ENCODE results near the gene DYNLT4. TPM values are rescaled to one million over a fixed set of nuclear protein-coding genes. Genes with fewer than 3 reads are reported as not detected.

The DYNLT4 gene, protein sequence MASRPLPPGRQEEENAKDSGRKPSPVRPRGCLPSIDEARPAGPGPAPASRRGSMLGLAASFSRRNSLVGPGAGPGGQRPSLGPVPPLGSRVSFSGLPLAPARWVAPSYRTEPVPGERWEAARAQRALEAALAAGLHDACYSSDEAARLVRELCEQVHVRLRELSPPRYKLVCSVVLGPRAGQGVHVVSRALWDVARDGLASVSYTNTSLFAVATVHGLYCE
- 0.25 and 0.32 TPM in 2 replicates for total RNA-seq

DNA sequence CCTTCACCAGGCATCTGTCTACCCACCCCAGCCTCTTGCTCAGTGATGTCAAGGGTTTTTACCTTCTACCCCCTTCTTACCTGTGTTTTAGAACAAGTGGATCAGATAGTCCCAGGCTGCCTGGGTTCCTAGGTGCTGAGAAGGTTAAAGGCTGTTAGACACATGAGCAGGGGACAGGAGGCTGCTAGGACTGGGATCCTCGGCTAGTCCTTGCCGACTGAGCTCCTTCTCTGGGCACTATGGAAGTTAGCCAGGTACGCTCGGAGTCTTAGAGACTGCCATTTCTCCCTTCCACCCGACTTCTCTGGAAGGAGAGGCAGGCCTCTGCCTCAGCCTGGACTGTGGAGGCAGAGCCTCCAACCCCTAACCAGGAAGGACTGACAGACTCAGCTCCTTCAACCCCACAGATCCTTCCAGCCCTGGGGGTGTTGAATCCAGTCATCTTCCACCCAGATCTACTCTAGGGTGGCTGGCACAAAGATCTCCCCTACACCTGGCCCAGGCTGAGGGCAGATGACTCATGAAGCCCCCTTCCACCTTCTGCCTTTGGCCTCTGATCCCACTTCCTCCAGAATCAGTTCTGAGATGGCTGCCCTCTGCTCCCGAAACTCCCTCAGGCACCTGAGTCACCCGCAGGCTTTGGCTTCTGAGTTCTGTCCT lies at the start of gene DYNLT4:
TSS of gene DYNLT4 (minus strand) at position 648 of the 660 bp plus-strand sequence. CDS start 683 bp downstream, outside the sequence.

DNA sequence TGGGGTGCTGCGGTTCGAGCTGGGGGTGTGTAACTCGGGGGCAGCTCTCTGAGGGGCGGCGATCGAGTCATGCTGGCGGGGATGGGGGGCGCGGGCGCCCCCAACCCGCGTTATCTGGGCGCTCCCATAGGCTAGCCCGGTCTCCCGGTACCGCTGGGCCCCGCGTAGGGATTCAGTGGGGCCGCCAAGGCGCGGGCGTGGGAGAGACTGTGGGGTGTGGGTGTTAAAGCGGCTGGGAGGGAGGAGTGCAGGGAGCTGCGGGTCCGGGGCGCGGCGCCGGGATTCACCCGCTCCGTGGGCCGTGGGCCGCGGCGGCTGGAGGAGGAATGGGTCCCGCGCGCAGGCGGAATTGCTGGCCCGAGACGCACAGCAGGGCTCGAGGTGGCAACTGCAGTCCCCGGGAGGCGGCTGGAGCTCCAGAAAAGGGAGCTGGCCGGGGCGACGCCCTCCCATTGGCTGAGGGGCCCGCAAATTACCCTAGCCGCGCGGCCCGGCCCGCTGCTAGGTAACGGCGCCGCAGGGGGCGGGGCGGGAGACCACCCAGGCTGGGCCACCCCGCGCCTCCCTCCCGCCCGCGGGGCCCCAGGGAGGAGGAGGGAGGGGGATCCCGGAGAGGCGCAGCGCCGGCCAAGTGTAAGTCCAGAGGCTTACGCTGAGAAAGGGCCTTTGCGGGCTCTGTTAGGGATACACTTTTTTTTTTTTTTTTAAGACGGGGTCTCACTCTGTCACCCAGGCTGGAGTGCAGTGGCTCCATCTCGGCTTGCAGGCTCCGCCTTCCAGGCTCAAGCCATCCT lies 35.9 kb upstream of the DYNLT4 start, which contains the start of gene PTCH2:
TSS of gene PTCH2 (minus strand) at position 392 of the 794 bp plus-strand sequence. CDS start at position 71, 321 bp downstream.

DNA sequence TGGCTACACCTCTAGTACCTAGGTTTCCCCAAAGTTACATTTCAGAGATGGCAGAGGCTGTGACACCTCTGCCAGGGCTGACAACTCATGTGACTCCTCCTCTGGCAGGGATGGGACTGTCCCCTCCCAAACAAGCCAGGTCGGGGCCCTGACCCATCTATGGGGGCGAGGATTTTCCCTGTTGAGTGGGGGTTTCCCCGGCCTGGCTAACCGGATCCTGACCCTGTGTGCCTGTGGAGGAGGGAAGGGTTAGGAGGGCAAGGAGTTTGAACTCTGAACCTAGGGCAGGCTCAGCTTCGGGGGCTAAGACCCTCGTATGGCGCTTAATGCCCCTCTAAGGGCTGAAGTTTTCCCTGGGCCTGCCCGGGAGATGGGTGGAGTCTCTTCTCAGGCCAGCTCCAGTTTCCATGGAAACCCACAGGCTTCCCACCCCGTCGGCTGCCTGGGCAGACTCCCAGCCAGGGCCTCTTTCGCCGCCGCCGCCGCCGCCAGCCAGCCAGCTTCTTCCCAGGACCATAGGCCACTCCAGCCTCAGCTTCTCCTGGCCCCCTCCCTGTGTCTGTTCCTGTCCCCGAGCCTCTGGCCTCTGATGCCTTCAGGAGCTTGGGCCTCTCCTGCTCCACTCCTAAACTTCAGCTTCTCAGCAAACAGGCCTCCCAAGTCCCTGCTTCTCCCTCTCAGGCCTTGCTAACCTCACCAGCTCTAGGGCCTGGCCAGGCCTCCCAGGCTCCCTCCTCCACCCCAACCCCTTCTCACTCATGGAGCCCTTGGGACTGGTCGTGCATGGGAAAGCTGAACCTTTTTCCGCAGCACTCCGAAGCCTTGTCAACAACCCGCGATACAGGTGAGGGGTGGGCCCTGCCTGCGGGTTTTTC lies 1.1 kb upstream of the DYNLT4 start, which contains the start of gene BTBD19:
TSS of gene BTBD19 (plus strand) at position 461 of the 875 bp plus-strand sequence. CDS start at position 759, 298 bp downstream.

DNA sequence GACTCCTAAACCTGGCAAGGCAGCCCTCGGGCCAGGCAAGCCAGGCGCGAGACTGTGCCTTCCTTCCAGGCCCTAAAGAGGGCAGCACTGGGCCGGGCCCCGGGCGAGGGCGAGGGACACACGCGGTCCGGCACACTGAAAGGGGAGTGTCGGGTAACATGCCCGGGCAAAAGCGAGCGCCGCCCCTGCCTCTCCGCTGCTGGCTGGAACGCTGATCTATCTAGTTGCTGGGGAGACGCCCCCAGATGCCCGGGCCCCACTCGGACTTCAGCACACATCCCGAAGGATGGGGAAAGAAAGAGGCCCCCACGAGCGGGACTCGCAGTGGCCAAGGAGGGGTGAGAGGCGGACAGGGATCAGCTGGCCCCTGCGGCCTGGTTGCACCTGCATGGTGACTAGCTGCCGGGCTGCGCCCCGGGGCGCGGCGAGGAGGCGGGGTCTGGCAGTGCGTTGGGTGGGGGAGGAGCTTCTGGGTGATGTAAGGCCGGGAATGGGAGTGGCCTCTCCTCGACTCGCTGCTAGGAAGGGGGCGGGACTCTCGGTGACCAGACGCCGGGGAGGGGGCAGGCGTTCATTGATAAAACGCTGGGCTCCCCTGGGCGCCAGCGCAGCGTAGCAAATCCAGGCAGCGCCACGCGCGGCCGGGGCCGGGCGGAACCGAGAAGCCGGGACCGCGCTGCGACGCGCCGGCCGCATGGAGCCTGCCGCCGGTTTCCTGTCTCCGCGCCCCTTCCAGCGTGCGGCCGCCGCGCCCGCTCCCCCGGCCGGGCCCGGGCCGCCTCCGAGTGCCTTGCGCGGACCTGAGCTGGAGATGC lies 7.2 kb downstream of the DYNLT4 start, which contains the start of gene PLK3:
TSS of gene PLK3 (plus strand) at position 608 of the 815 bp plus-strand sequence. CDS start at position 695, 87 bp downstream.

DNA sequence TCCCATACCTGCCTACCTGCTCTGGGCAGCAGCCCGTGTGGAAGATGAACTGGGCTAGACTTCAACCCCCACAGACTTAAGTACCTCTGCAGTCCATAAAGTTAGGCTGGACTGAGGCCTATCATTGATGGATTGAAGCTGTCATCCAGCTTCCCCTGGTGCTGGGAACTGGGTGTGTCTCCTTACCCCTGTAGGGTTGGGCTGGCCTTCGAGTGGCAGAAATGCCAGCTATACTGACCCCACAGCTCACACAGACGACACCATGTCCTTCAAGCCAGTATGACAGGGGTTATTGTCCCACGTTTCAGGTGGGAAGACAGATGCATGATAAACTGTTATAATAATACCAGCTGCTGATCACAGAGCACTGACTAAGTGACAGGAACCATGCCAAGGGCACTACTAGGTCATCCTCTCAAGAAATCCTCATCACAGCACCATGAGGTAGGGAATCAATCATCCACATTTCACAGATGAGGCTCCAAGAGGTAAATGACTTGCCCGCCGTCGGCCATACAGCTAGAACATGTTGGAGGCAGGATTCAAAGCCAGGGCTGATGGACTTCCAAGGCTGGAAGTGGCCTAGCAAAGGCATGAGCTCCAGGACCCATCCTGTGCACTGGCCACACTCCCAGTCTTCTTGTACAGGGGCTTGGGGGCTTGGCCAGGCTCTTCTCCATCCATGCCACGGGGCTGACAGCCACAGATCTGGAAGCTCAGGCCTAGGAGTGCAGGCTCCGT lies 18.9 kb downstream of the DYNLT4 start, which contains the start of gene BEST4:
TSS of gene BEST4 (minus strand) at position 51 of the 741 bp plus-strand sequence. CDS start 465 bp downstream, outside the sequence.

DNA sequence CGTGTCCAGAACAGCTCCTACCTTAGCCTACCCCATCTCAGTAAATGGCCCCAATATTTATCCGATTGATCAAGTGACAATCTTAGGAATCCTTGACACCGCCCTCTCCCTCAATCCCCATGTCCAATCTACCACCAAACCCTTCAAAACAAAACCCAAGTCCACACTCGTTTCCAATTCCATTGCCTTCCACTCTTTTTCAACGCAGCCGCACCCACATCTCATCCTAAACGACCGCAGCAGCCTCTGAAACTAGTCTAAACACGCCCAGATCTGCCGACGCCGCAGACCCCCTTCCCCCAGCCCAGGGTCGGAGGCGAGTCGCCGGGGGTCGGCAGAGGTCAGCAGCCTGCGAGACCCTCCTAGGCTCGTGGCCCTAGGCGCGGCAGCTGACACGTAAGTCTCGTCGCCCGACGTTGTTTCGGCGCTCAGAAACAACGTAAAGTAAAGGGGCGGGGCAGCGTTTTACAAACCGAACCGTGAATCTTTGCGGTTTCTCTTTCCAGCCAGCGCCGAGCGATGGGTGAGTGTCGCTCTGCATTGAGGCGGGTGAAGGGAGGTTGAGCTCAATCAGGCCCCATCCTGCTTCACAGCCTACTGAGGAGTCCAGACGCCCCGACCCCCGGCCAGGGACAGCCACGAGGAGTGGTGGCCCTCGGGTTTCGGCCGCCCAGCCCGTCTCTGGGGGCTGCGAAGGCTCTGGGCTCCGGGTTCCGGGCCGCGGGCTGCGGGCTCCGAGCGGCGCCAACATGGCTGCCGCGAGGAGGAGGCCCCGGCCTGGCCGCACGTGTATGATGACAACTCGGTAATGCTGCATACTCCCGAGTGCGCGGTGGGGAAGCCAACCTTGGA lies 31.8 kb downstream of the DYNLT4 start, which contains the start of gene RPS8:
TSS of gene RPS8 (plus strand) at position 463 of the 852 bp plus-strand sequence. CDS start at position 520, 57 bp downstream.

Other genes starting within 250 kb of the DYNLT4 start
- 2.1 and 3.2 TPM in 2 replicates for gene TMEM53, start 132.9 kb downstream of the DYNLT4 start, total RNA-seq
- gene ARMH1, start 132.6 kb downstream of the DYNLT4 start, total RNA-seq, result 0.16 and 0.25 TPM in 2 replicates
- not detected in 2 replicates for gene RNU5D-1, start 76.2 kb downstream of the DYNLT4 start, total RNA-seq
- 15.7 and 26.4 TPM in 2 replicates for gene KIF2C, start 67.5 kb downstream of the DYNLT4 start, total RNA-seq
- gene RPS8, start 31.8 kb downstream of the DYNLT4 start, total RNA-seq, result 1,069 and 1,168 TPM in 2 replicates
- under 0.01 and 0.06 TPM in 2 replicates for gene BEST4, start 19.2 kb downstream of the DYNLT4 start, total RNA-seq
- gene PLK3, start 7.0 kb downstream of the DYNLT4 start, total RNA-seq, result 13.8 and 36.3 TPM in 2 replicates
- 2.1 and 11.4 TPM in 2 replicates for gene BTBD19, start 1.2 kb upstream of the DYNLT4 start, total RNA-seq
- gene PTCH2, start 35.9 kb upstream of the DYNLT4 start, total RNA-seq, result 0.06 TPM in 1 of 2 replicates, not detected in the other
- 20.4 and 31.0 TPM in 2 replicates for gene EIF2B3, start 179.2 kb upstream of the DYNLT4 start, total RNA-seq
- gene HECTD3, start 204.0 kb upstream of the DYNLT4 start, total RNA-seq, result 21.9 and 49.4 TPM in 2 replicates
- 234 and 261 TPM in 2 replicates for gene UROD, start 204.9 kb upstream of the DYNLT4 start, total RNA-seq

All from bladder microvascular endothelial cell (primary cell).